Jurkat, Clone E6-1 (cell line): ENCODE data around the gene C16orf78.

ENCODE experiments used
- DNase-seq: peaks from one replicate; pipeline ENCODE4 v3.0.0-alpha.2; 2011; ENCODE audit warnings: low read depth, low spot score
- H3K4me3 ChIP-seq: 2 replicates; pipeline ENCODE4 v1.5.1; 2011; ENCODE audit warnings: mild to moderate bottlenecking, low read length, control low read depth, moderate library complexity

C16orf78 gene

DNA sequence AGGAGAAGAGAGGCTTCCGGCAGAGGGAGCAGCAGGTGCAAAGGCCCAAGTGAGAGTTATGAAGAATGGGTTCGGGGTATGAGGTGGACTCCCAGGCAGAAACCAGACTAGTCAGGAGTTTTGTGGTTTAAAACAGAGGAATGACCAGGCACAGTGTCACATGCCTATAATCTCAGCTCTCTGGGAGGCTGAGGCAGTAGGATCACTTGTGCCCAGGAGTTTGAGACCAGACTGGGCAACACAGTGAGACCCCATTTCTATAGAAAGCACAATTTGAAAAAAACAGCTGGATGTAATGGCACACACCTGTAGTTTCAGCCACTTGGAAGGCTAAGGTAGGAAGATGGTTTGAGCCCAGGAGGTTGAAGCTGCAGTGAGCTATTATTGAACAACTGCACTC, 43.8 kb downstream of the C16orf78 start:
- no peak overlapping the region for H3K4me3 ChIP-seq
- DNase-seq = no peak

DNA sequence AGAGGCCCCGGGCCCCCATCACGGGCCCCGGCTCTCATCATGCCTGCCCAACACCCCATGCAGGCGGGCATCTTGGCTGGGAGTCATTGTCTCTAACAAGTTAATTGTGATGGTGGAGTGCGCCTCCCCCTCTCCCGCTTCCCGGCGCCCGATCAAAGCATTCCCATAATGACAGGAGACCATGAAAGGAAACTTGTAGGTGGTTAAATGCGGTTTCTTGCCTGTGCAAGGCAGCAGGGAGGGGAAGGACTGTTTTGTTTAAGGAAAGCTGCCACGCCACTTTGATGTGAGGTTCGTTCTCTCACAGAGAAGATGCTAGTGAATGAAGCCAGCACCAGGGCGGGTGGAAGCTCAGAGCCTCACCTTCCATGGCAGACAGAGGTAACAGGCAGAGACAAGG, 45.4 kb downstream of the C16orf78 start:
- no peak for DNase-seq
- H3K4me3 ChIP-seq = no peak overlapping the region

GRCh38 chr16:49419862-49420261, 46.3 kb downstream of the C16orf78 start:
- DNase-seq = no peak

DNA sequence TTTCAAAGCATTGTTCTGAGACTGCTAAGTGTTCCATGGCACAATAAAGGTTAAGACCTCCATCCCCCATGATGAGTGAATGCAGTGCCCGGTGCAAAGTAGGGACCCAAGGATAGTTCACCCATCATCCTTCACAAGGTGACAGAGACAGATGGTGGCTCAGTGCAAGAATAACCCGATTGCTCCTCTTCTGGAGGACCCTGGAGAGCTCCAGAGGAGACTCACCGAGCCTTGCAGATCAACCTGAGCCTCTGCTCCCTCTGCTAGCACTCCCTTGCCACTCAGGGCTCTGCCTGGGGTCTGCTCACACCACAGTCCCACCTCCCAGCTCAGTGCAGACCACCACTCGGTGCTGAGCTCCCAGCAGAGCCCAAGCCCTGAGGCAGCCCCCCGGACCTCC, 49.3 kb downstream of the C16orf78 start:
- no peak overlapping the region for H3K4me3 ChIP-seq
- no peak for DNase-seq

More at GRCh38 chr16:49419862-49420261, 46.3 kb downstream of the C16orf78 start:
- no peak overlapping the region for H3K4me3 ChIP-seq

DNA sequence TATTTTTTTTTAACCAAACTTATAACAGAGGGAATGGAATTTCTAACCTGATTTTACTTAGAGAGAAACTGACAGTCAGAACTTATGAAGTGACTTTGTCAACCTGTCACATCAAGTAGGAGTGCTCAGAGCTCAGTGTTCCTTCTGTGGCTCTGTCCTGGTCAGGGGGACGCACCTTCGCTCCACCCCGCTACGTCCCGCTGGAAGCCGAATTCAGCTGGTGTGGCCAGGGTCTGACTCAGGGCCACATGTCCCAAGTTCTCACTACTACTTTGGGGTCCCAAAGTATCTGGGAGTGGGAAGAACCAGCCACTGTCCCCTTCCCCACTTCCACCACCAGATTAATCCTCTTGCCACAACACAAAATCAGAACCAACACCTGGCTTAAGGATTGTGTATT, 51.4 kb downstream of the C16orf78 start:
- no peak for DNase-seq
- no peak overlapping the region for H3K4me3 ChIP-seq

- H3K4me3 ChIP-seq = no peak overlapping the region
- DNase-seq = no peak
Measured at GRCh38 chr16:49427771-49428170, 54.2 kb downstream of the C16orf78 start.

DNA sequence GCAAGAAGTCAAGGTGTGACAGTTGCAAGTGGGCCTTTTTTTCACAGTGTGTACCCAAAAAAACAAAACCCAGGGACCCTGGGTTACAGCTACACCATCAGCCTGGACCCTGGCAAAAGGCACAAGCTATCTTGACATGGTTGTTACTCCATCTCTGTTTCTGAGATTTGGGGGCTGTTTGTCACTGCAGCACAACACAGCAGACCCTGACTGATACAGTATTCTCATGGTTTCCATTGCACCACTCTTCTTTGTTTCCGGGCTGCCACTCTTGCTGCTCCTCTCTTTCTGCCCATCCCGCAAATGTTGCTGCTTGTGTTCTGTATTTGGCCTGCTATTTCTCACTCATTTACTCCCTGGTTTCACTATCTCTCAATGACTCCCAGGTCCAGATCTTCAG, 55.2 kb downstream of the C16orf78 start:
- DNase-seq = no peak
- no peak overlapping the region for H3K4me3 ChIP-seq

GRCh38 chr16:49431040-49431439, 57.4 kb downstream of the C16orf78 start:
- no peak overlapping the region for H3K4me3 ChIP-seq
- DNase-seq = no peak

- no peak for DNase-seq
- no peak overlapping the region for H3K4me3 ChIP-seq
Measured at GRCh38 chr16:49431591-49432290, 58.1 kb downstream of the C16orf78 start.

GRCh38 chr16:49434733-49435132, 61.1 kb downstream of the C16orf78 start:
- no peak for DNase-seq
- no peak overlapping the region for H3K4me3 ChIP-seq

GRCh38 chr16:49436181-49436580, 62.6 kb downstream of the C16orf78 start:
- H3K4me3 ChIP-seq = no peak overlapping the region
- no peak for DNase-seq

- DNase-seq = no peak
- no peak overlapping the region for H3K4me3 ChIP-seq
Measured at GRCh38 chr16:49437344-49437743, 63.7 kb downstream of the C16orf78 start.

GRCh38 chr16:49439050-49439449, 65.4 kb downstream of the C16orf78 start:
- no peak overlapping the region for H3K4me3 ChIP-seq
- DNase-seq = no peak

DNA sequence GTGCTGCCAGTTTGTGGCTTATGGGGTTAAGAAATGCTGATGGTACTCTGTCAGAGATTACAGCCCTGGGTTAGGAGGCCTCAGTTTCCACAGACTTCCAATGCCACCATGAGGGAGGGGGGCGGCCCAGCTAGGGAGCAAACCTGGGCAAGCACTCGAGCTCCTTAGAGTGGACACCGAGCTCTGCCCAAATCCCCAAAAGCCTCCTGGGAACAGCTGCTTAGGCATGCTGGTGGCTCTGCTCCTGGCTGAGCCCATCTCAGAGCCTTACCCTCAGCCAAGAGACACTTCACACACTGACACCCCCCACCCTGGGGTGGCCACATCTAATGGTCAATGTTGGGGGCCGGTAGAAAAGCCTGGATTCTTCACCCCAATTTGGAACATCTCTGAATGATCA, 66.1 kb downstream of the C16orf78 start:
- no peak for DNase-seq
- H3K4me3 ChIP-seq = no peak overlapping the region

- H3K4me3 ChIP-seq = no peak overlapping the region
- DNase-seq = no peak
Measured at GRCh38 chr16:49440156-49441065, 66.8 kb downstream of the C16orf78 start.

- peak; percentile 94 for DNase-seq
- H3K4me3 ChIP-seq = peak overlapping the region; percentile 50
Measured at GRCh38 chr16:49441366-49441780, 67.8 kb downstream of the C16orf78 start.

GRCh38 chr16:49442805-49443204, 69.2 kb downstream of the C16orf78 start:
- no peak overlapping the region for H3K4me3 ChIP-seq
- no peak for DNase-seq

DNA sequence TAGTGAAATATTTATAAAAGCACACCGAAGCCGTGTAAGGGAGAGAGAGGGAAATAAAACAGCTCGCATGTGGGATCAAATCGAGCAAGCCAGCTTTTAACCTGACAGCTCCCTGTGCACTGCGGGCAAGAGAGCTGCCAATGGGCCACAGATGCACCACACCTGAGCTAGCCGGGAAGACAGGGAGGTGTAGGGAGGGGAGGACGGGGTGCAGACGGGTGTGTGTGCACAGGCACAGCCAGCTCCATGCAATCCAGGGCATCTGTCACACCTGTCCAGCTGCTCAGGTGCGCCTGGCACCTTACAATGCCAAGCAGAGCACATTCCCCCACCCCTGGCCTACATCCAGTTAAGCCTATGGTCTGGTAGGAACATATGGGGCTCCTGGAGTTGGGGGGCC, 70.0 kb downstream of the C16orf78 start:
- DNase-seq = no peak

DNA sequence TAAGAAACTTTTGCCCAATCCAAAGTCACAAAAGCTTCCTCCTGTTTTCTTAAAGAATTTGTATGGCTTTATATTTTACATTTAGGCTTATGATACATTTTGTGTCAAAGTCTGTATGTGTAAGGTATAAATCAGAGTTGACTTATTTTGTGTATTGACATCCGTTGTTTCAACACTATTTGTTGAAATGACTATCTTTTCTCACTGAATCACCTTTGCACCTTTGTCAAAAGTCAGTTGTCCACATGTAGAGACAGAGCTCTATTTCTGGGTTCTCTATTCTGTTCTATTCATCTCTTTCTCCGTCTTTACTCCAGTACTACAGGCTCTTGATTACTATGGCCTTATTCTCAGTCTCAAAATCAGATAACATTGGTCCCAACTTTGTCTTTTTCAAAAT, 73.2 kb downstream of the C16orf78 start:
- DNase-seq = no peak
- H3K4me3 ChIP-seq = no peak overlapping the region

More for the DNA sequence above, 70.0 kb downstream of the C16orf78 start:
- no peak overlapping the region for H3K4me3 ChIP-seq
